GM12878 (cell line): ENCODE measurements around the gene NME7.

Experiments
- BMI1 ChIP-seq: fragments of 450-650 bp; IDR thresholded peaks from 2 replicates; pipeline ENCODE4 v1.6.1; 2016; ENCODE audit warnings: mild to moderate bottlenecking, moderate library complexity, borderline replicate concordance
- CBX3 ChIP-seq: fragments of 200-600 bp; sonication (generic); IDR thresholded peaks from 2 replicates; pipeline ENCODE4 v1.6.1; 2016; ENCODE audit warnings: low read depth, borderline replicate concordance
- DPF2 ChIP-seq: fragments of 450-650 bp; IDR thresholded peaks from 2 replicates; pipeline ENCODE4 v1.6.1; 2017; ENCODE audit warnings: mild to moderate bottlenecking
- NFYB ChIP-seq: IDR thresholded peaks from 2 replicates; pipeline ENCODE4 v1.6.1; 2011; ENCODE audit warnings: low read depth, mild to moderate bottlenecking, low read length, improper control_type of control experiment, moderate library complexity; ENCODE audit not compliant: insufficient read depth
- POLR2AphosphoS5 ChIP-seq: IDR thresholded peaks from 2 replicates; pipeline ENCODE4 v1.6.1; 2011; ENCODE audit warnings: mild to moderate bottlenecking, low read length, inconsistent platforms
- STAT3 ChIP-seq: IDR thresholded peaks from 2 replicates; pipeline ENCODE4 v1.6.1; 2011; ENCODE audit warnings: low read depth, low read length, improper control_type of control experiment
- TF ChIP-seq, protein P1 (sequence below), 3 experiments: IDR thresholded peaks in 2 of 3; conservative IDR thresholded peaks in 1 of 3; 2 replicates each; pipeline ENCODE4 v1.5.1; 2011; ENCODE audit warnings: low read depth in 3 of 3, low read length in 3 of 3, mild to moderate bottlenecking in 3 of 3, control low read depth in 2 of 3, moderate library complexity in 2 of 3, inconsistent platforms in 1 of 3, mixed read lengths in 1 of 3; ENCODE audit not compliant: control insufficient read depth in 2 of 3, insufficient read depth in 1 of 3; ENCODE audit errors: extremely low read depth in 1 of 3
- TF ChIP-seq, protein P2 (sequence below): fragments of 450-650 bp; IDR thresholded peaks from 2 replicates; pipeline ENCODE4 v1.6.1; 2016; ENCODE audit warnings: mild to moderate bottlenecking, moderate library complexity, borderline replicate concordance

DNA sequence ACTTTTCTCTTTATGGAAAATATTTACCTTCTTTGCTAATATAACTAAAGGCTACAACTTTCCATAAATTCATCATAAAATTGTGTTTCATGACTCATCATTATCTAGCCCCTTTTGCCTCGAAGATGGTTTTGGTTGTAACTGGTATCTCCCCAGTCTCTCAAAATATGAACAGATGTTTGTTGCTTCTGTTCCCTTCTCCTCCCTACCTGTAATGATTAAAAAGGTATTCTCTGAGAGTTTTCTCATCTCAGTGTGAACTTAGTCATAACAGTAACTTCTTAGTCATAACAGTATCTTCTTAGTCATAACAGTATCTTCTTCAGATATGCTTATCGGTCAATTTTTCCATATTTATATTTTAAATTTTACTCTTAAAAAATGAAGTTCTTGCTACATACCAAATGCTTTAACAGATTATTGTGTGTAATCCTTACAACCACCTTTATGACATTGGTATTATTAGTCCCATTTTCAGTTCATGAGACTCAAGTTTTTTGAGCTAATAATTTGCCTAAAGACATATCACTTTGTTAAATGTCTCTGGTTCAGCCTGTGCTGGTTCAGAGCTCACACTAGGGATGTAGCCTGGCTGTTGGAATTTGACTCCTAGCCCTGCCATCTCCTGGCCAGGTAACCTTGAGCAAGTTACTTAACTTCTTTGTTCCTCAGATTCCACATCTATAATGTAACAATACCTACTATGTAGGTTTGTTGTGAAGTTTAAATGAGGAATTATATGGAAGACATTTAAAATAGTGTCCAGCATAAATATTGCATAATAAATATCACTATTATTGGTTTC lies 228.5 kb downstream of the NME7 start:
- TF ChIP-seq, protein P1, sequence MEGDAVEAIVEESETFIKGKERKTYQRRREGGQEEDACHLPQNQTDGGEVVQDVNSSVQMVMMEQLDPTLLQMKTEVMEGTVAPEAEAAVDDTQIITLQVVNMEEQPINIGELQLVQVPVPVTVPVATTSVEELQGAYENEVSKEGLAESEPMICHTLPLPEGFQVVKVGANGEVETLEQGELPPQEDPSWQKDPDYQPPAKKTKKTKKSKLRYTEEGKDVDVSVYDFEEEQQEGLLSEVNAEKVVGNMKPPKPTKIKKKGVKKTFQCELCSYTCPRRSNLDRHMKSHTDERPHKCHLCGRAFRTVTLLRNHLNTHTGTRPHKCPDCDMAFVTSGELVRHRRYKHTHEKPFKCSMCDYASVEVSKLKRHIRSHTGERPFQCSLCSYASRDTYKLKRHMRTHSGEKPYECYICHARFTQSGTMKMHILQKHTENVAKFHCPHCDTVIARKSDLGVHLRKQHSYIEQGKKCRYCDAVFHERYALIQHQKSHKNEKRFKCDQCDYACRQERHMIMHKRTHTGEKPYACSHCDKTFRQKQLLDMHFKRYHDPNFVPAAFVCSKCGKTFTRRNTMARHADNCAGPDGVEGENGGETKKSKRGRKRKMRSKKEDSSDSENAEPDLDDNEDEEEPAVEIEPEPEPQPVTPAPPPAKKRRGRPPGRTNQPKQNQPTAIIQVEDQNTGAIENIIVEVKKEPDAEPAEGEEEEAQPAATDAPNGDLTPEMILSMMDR (IDR thresholded peaks at IDR 0.05 in 2 of 3, conservative IDR thresholded peaks at IDR 0.05 in 1 of 3; ENCODE audit: control insufficient read depth in 2 of 3, extremely low read depth in 1 of 3, insufficient read depth in 1 of 3, low read depth in 3 of 3, low read length in 3 of 3), result no peak
- peak; percentile 98 for TF ChIP-seq DPF2
- TF ChIP-seq POLR2AphosphoS5, result no peak
- no peak for TF ChIP-seq NFYB
- peak; percentile 89 for TF ChIP-seq BMI1
- TF ChIP-seq STAT3, result no peak
- TF ChIP-seq CBX3, result no peak
- TF ChIP-seq, protein P2, sequence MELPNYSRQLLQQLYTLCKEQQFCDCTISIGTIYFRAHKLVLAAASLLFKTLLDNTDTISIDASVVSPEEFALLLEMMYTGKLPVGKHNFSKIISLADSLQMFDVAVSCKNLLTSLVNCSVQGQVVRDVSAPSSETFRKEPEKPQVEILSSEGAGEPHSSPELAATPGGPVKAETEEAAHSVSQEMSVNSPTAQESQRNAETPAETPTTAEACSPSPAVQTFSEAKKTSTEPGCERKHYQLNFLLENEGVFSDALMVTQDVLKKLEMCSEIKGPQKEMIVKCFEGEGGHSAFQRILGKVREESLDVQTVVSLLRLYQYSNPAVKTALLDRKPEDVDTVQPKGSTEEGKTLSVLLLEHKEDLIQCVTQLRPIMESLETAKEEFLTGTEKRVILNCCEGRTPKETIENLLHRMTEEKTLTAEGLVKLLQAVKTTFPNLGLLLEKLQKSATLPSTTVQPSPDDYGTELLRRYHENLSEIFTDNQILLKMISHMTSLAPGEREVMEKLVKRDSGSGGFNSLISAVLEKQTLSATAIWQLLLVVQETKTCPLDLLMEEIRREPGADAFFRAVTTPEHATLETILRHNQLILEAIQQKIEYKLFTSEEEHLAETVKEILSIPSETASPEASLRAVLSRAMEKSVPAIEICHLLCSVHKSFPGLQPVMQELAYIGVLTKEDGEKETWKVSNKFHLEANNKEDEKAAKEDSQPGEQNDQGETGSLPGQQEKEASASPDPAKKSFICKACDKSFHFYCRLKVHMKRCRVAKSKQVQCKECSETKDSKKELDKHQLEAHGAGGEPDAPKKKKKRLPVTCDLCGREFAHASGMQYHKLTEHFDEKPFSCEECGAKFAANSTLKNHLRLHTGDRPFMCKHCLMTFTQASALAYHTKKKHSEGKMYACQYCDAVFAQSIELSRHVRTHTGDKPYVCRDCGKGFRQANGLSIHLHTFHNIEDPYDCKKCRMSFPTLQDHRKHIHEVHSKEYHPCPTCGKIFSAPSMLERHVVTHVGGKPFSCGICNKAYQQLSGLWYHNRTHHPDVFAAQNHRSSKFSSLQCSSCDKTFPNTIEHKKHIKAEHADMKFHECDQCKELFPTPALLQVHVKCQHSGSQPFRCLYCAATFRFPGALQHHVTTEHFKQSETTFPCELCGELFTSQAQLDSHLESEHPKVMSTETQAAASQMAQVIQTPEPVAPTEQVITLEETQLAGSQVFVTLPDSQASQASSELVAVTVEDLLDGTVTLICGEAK, result no peak
